Liver (tissue), 9 donors: ENCODE measurements around the gene SORL1. TPM values are rescaled to one million over a fixed set of nuclear protein-coding genes. Genes with fewer than 3 reads are reported as not detected.

ENCODE experiments used
- DNase-seq: peaks from one replicate; pipeline ENCODE4 v3.0.0-alpha.2; 2017; ENCODE audit warnings: low spot score
- H3K27ac ChIP-seq, 2 donors: one replicate each; pipeline ENCODE4 v1.7.0; 2013; ENCODE audit warnings: inconsistent platforms in 2 of 2, low read length in 2 of 2, control low read depth in 1 of 2, low read depth in 1 of 2, mild to moderate bottlenecking in 1 of 2
- H3K27me3 ChIP-seq, 4 donors: one replicate each; pipeline versions ENCODE4 v1.6.1 to v1.7.0; 2013; ENCODE audit warnings: low read length in 3 of 4, inconsistent platforms in 1 of 4, mild to moderate bottlenecking in 1 of 4, moderate library complexity in 1 of 4; ENCODE audit not compliant: control insufficient read depth in 4 of 4, insufficient read depth in 4 of 4
- H3K36me3 ChIP-seq, 4 donors: one replicate each; pipeline versions ENCODE4 v1.6.1 to v1.7.0; 2013; ENCODE audit warnings: low read length in 3 of 4, mild to moderate bottlenecking in 3 of 4, low read depth in 1 of 4, moderate library complexity in 1 of 4; ENCODE audit not compliant: control insufficient read depth in 4 of 4, insufficient read depth in 3 of 4
- H3K4me1 ChIP-seq, 4 donors: one replicate each; pipeline versions ENCODE4 v1.6.1 to v1.7.0; 2013; ENCODE audit warnings: low read length in 3 of 4, mild to moderate bottlenecking in 3 of 4, moderate library complexity in 1 of 4; ENCODE audit not compliant: control insufficient read depth in 4 of 4, insufficient read depth in 4 of 4
- H3K4me3 ChIP-seq, 3 donors: one replicate each; pipeline versions ENCODE4 v1.6.1 to v1.7.0; 2013; ENCODE audit warnings: low read length in 3 of 3, control low read depth in 1 of 3, low read depth in 1 of 3, mild to moderate bottlenecking in 1 of 3
- H3K9ac ChIP-seq, 2 donors: one replicate each; pipeline ENCODE4 v1.7.0; 2013; ENCODE audit warnings: low read length in 2 of 2, mild to moderate bottlenecking in 2 of 2, moderate library complexity in 2 of 2, control low read depth in 1 of 2, low read depth in 1 of 2
- H3K9me3 ChIP-seq, 4 donors: one replicate each; pipeline versions ENCODE4 v1.6.1 to v1.7.0; 2013; ENCODE audit warnings: low read length in 3 of 4; ENCODE audit not compliant: control insufficient read depth in 4 of 4
- ATF3 ChIP-seq: IDR thresholded peaks from 2 replicates; pipeline ENCODE4 v1.6.1; 2016; ENCODE audit warnings: antibody characterized with exemption
- CTCF ChIP-seq: fragments of 150-350 bp; IDR thresholded peaks from 2 replicates; pipeline ENCODE4 v1.5.1; 2017; ENCODE audit warnings: improper control_type of control experiment, low read depth, low read length; ENCODE audit not compliant: missing input control
- EGR1 ChIP-seq, 2 donors: IDR thresholded peaks; 2 replicates each; pipeline ENCODE4 v1.6.1; 2016 to 2018; ENCODE audit warnings: antibody characterized with exemption in 2 of 2, low read depth in 2 of 2
- FOXA1 ChIP-seq: IDR thresholded peaks from 2 replicates; pipeline ENCODE4 v1.6.1; 2016; ENCODE audit warnings: antibody characterized with exemption
- FOXA2 ChIP-seq: IDR thresholded peaks from 2 replicates; pipeline ENCODE4 v1.6.1; 2016; ENCODE audit warnings: antibody characterized with exemption
- GABPA ChIP-seq, 2 donors: IDR thresholded peaks in 1 of 2; conservative IDR thresholded peaks in 1 of 2; 2 replicates each; pipeline ENCODE4 v1.6.1; 2016; ENCODE audit warnings: antibody characterized with exemption in 2 of 2, mild to moderate bottlenecking in 1 of 2, moderate library complexity in 1 of 2
- HNF4A ChIP-seq, 2 donors: conservative IDR thresholded peaks; 2 replicates each; pipeline ENCODE4 v1.6.1; 2016; ENCODE audit warnings: antibody characterized with exemption in 2 of 2, mild to moderate bottlenecking in 2 of 2
- HNF4G ChIP-seq: IDR thresholded peaks from 2 replicates; pipeline ENCODE4 v1.6.1; 2016; ENCODE audit warnings: antibody characterized with exemption
- JUND ChIP-seq, 2 donors: IDR thresholded peaks; 2 replicates each; pipeline ENCODE4 v1.6.1; 2016; ENCODE audit warnings: antibody characterized with exemption in 2 of 2
- MAX ChIP-seq: IDR thresholded peaks from 2 replicates; pipeline ENCODE4 v1.6.1; 2016; ENCODE audit warnings: antibody characterized with exemption
- NR2F2 ChIP-seq: IDR thresholded peaks from 2 replicates; pipeline ENCODE4 v1.6.1; 2016; ENCODE audit warnings: antibody characterized with exemption
- RAD21 ChIP-seq, 2 donors: IDR thresholded peaks; 2 replicates each; pipeline ENCODE4 v1.6.1; 2016; ENCODE audit warnings: antibody characterized with exemption in 2 of 2, mild to moderate bottlenecking in 2 of 2
- REST ChIP-seq: IDR thresholded peaks from 2 replicates; pipeline ENCODE4 v1.6.1; 2016; ENCODE audit warnings: antibody characterized with exemption, mild to moderate bottlenecking
- RXRA ChIP-seq, 2 donors: IDR thresholded peaks; 2 replicates each; pipeline ENCODE4 v1.6.1; 2017 to 2018; ENCODE audit warnings: antibody characterized with exemption in 2 of 2, mild to moderate bottlenecking in 1 of 2
- SP1 ChIP-seq: IDR thresholded peaks from 2 replicates; pipeline ENCODE4 v1.6.1; 2018; ENCODE audit warnings: antibody characterized with exemption, mild to moderate bottlenecking
- TAF1 ChIP-seq: conservative IDR thresholded peaks from 2 replicates; pipeline ENCODE4 v1.6.1; 2016; ENCODE audit warnings: antibody characterized with exemption, mild to moderate bottlenecking
- YY1 ChIP-seq: IDR thresholded peaks from 2 replicates; pipeline ENCODE4 v1.6.1; 2016; ENCODE audit warnings: antibody characterized with exemption, mild to moderate bottlenecking
- ZBTB33 ChIP-seq: IDR thresholded peaks from 2 replicates; pipeline ENCODE4 v1.6.1; 2016; ENCODE audit warnings: antibody characterized with exemption
- whole genome bisulfite sequencing: extraction: QIAGEN DNeasy Blood & Tissue Kit; methylation state at CpG from one replicate; pipeline ENCODE4 v1.1.7; 2013; 5-methylcytosine and 5-hydroxymethylcytosine counted together
- polyA plus RNA-seq, 2 donors: library from polyadenylated mRNA; stranded (reverse) in 1 of 2; unstranded in 1 of 2; fragments of 200-250 nt in 1 of 2; fragments of >200 nt in 1 of 2; fragmentation: Nextera tagmentation in 1 of 2; extraction: Ambion mirVana in 1 of 2; gene quantifications; one replicate each; pipeline versions ENCODE4 v1.2.1 to v1.2.3, GENCODE V29; 2013 to 2015
- total RNA-seq, 2 donors: library from RNA; depleted of rRNA; stranded (reverse); fragments of >200 nt; gene quantifications; one replicate each; pipeline ENCODE4 v1.2.3, GENCODE V29; 2014
- donor health status: healthy.
- donor health status: healthy.
- donor health status: healthy.
- donor health status: healthy.
- donor health status: healthy.

SORL1 gene
- total and polyA plus RNA-seq, 4 donors = 14.6 to 124 (median 25.4) TPM

GRCh38 chr11:121458551-121458950 is 6.4 kb downstream of the SORL1 start:
- no peaks in the 10 kb centered on the region for H3K36me3 ChIP-seq
- no peaks in the 10 kb centered on the region for H3K27me3 ChIP-seq
- H3K27ac ChIP-seq = peak overlapping the region; percentile 88 to 95
- WGBS = 81% methylated on average over 9 of the region's 9 CpGs
- no peaks in the 10 kb centered on the region for H3K9me3 ChIP-seq
- DNase-seq = no peak
- no peak for TF ChIP-seq RXRA (IDR thresholded peaks at IDR 0.05)
- TF ChIP-seq GABPA (IDR thresholded peaks at IDR 0.05 in 1 of 2, conservative IDR thresholded peaks at IDR 0.05 in 1 of 2) = no peak
- no peak for TF ChIP-seq ZBTB33
- TF ChIP-seq CTCF = no peak
- TF ChIP-seq YY1 = no peak
- no peak for TF ChIP-seq NR2F2
- no peak for TF ChIP-seq HNF4A (conservative IDR thresholded peaks at IDR 0.05)
- TF ChIP-seq TAF1 = no peak
- no peak for TF ChIP-seq HNF4G
- no peak for TF ChIP-seq FOXA1
- TF ChIP-seq ATF3 = no peak
- no peak for TF ChIP-seq MAX
- TF ChIP-seq FOXA2 = no peak
- TF ChIP-seq JUND (IDR thresholded peaks at IDR 0.05) = no peak
- TF ChIP-seq RAD21 (IDR thresholded peaks at IDR 0.05) = no peak
- TF ChIP-seq REST = no peak
- TF ChIP-seq SP1 = no peak
- TF ChIP-seq EGR1 (IDR thresholded peaks at IDR 0.05; ENCODE audit: low read depth in 2 of 2) = no peak
- no peak overlapping the region for H3K4me3 ChIP-seq
- no peak overlapping the region for H3K9ac ChIP-seq
- H3K4me1 ChIP-seq = peaks cover 14 to 70% (median 27%) of the 10 kb centered on the region in 4 donors
